MM.1S (cell line): Measurements from ENCODE around the gene FAM221A.

Source experiments
- DNase-seq: peaks from one replicate; pipeline ENCODE4 v3.0.0-alpha.2; 2015
- H2AFZ ChIP-seq: fragments of 300-600 bp; sonication (generic); 2 replicates; pipeline ENCODE4 v1.6.0; 2016; ENCODE audit warnings: antibody characterized with exemption, low read length
- H3F3A ChIP-seq: fragments of 300-600 bp; sonication (generic); 2 replicates; pipeline ENCODE4 v1.6.1; 2016; ENCODE audit warnings: mild to moderate bottlenecking, antibody characterized with exemption, low read length, moderate library complexity, mixed read lengths; ENCODE audit not compliant: insufficient read depth
- H3K27ac ChIP-seq: fragments of 300-600 bp; sonication (generic); 2 replicates; pipeline ENCODE4 v1.5.1; 2016; ENCODE audit warnings: mild to moderate bottlenecking, low read length
- H3K27me3 ChIP-seq: fragments of 300-600 bp; sonication (generic); replicated peaks from 2 replicates; pipeline ENCODE4 v1.6.0; 2016; ENCODE audit warnings: low read length; ENCODE audit not compliant: insufficient read depth
- H3K36me3 ChIP-seq: fragments of 300-600 bp; sonication (generic); replicated peaks from 2 replicates; pipeline ENCODE4 v1.6.1; 2016; ENCODE audit warnings: mild to moderate bottlenecking, low read length, mixed read lengths; ENCODE audit not compliant: insufficient read depth
- H3K4me1 ChIP-seq: fragments of 300-600 bp; sonication (generic); 2 replicates; pipeline ENCODE4 v1.6.1; 2016; ENCODE audit warnings: low read length, mixed read lengths
- H3K4me2 ChIP-seq: fragments of 300-600 bp; sonication (generic); 2 replicates; pipeline ENCODE4 v1.6.0; 2016; ENCODE audit warnings: low read depth, low read length
- H3K4me3 ChIP-seq: fragments of 300-600 bp; sonication (generic); 2 replicates; pipeline ENCODE4 v1.5.1; 2016; ENCODE audit warnings: low read length, mixed read lengths
- H3K79me2 ChIP-seq: fragments of 300-600 bp; sonication (generic); 2 replicates; pipeline ENCODE4 v1.6.1; 2016; ENCODE audit warnings: mixed run types, low read length, mixed read lengths
- H3K9ac ChIP-seq: fragments of 300-600 bp; sonication (generic); 2 replicates; pipeline ENCODE4 v1.6.1; 2016; ENCODE audit warnings: low read length, mixed read lengths
- H3K9me2 ChIP-seq: fragments of 300-600 bp; sonication (generic); replicated peaks from 2 replicates; pipeline ENCODE4 v1.6.1; 2016; ENCODE audit warnings: mild to moderate bottlenecking, low read length, mixed read lengths; ENCODE audit not compliant: insufficient read depth
- H3K9me3 ChIP-seq: fragments of 300-600 bp; sonication (generic); replicated peaks from 2 replicates; pipeline ENCODE4 v1.6.1; 2016; ENCODE audit warnings: mild to moderate bottlenecking, low read length, mixed read lengths; ENCODE audit not compliant: insufficient read depth
- H4K20me1 ChIP-seq: fragments of 300-600 bp; sonication (generic); 2 replicates; pipeline ENCODE4 v1.6.1; 2016; ENCODE audit warnings: mild to moderate bottlenecking, low read length, moderate library complexity, mixed read lengths; ENCODE audit not compliant: insufficient read depth
- CTCF ChIP-seq: fragments of 300-600 bp; sonication (generic); IDR thresholded peaks from 2 replicates; pipeline ENCODE4 v1.5.1; 2016; ENCODE audit warnings: antibody characterized with exemption, low read length, mixed read lengths
- EZH2 ChIP-seq: fragments of 300-600 bp; sonication (generic); optimal IDR thresholded peaks from 2 replicates; pipeline ENCODE3; 2017; ENCODE audit warnings: low read depth, mild to moderate bottlenecking, antibody characterized with exemption, low read length, mixed read lengths
- EZH2phosphoT487 ChIP-seq: fragments of 300-600 bp; sonication (generic); IDR thresholded peaks from 2 replicates; pipeline ENCODE4 v1.6.1; 2018; ENCODE audit warnings: antibody characterized with exemption, low read length

Gene FAM221A

GRCh38 chr7:23698822-23699221, 18.8 kb downstream of the FAM221A start:
- Histone ChIP-seq H3K9me3 (no peaks in the 10 kb centered on the region), H3K4me1 (no peaks in the 10 kb centered on the region)

GRCh38 chr7:23700046-23700445, 20.0 kb downstream of the FAM221A start:
- Histone ChIP-seq H3K9me3 (no peaks in the 10 kb centered on the region), H3K9ac (no peak overlapping the region), H2AFZ (no peak overlapping the region), H4K20me1 (no peaks in the 10 kb centered on the region), H3K4me2 (no peak overlapping the region), H3K4me3 (no peak overlapping the region), H3K9me2 (no peaks in the 10 kb centered on the region), H3F3A (no peaks in the 10 kb centered on the region), H3K4me1 (no peaks in the 10 kb centered on the region), H3K36me3 (no peaks in the 10 kb centered on the region), H3K27ac (no peak overlapping the region), H3K79me2 (no peaks in the 10 kb centered on the region), H3K27me3 (no peaks in the 10 kb centered on the region)
- DNase-seq, result no peak
- TF ChIP-seq EZH2 (no peak), EZH2phosphoT487 (no peak), CTCF (no peak)

More at GRCh38 chr7:23698822-23699221, 18.8 kb downstream of the FAM221A start:
- Histone ChIP-seq H3K27ac (no peak overlapping the region), H3K79me2 (no peaks in the 10 kb centered on the region), H3K9me2 (no peaks in the 10 kb centered on the region), H3K9ac (no peak overlapping the region), H4K20me1 (no peaks in the 10 kb centered on the region), H2AFZ (no peak overlapping the region), H3K4me2 (no peak overlapping the region), H3F3A (no peaks in the 10 kb centered on the region), H3K4me3 (no peak overlapping the region), H3K36me3 (no peaks in the 10 kb centered on the region), H3K27me3 (no peaks in the 10 kb centered on the region)
- TF ChIP-seq EZH2, result no peak
- TF ChIP-seq CTCF, result no peak
- TF ChIP-seq EZH2phosphoT487, result no peak
- peak; percentile 5 for DNase-seq

GRCh38 chr7:23709081-23709750, 29.2 kb downstream of the FAM221A start:
- TF ChIP-seq CTCF (no peak), EZH2 (no peak), EZH2phosphoT487 (no peak)
- Histone ChIP-seq H4K20me1 (no peaks in the 10 kb centered on the region), H3K79me2 (no peaks in the 10 kb centered on the region), H3K4me3 (no peak overlapping the region), H3K27me3 (no peaks in the 10 kb centered on the region), H3K9me3 (no peaks in the 10 kb centered on the region), H3K9me2 (no peaks in the 10 kb centered on the region), H3F3A (no peaks in the 10 kb centered on the region), H2AFZ (no peak overlapping the region), H3K36me3 (no peaks in the 10 kb centered on the region), H3K4me1 (no peaks in the 10 kb centered on the region), H3K4me2 (no peak overlapping the region), H3K9ac (no peak overlapping the region), H3K27ac (no peak overlapping the region)
- no peak for DNase-seq
